Amniotic stem cell (primary cell): ENCODE measurements around the gene NEK6.

Source experiments
- DNase-seq: peaks from one replicate; lab custom pipeline; 2025; lab: John Stamatoyannopoulos, UW

Gene NEK6

GRCh38 chr9:124261736-124262648 lies 4.2 kb downstream of the NEK6 start:
- DNase-seq: no peak

DNA sequence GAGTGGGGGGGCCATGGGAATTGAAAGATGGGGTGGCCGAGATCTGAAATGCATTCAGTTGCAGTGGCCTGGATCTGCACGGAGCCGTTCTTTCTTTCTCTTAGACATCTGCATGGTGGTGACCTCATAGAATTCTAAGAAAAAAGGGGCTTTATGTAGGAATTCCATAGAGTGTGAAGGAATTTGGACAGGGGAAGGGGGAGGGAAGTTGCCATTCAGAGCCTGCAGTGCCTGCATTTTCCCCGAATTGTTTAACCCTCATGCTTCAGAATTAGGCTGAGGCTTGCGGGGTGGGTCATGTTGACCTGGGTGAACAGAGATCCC lies 4.9 kb downstream of the NEK6 start:
- peak; percentile 61 for DNase-seq

GRCh38 chr9:124263213-124263612 lies 5.5 kb downstream of the NEK6 start:
- no peak for DNase-seq

DNA sequence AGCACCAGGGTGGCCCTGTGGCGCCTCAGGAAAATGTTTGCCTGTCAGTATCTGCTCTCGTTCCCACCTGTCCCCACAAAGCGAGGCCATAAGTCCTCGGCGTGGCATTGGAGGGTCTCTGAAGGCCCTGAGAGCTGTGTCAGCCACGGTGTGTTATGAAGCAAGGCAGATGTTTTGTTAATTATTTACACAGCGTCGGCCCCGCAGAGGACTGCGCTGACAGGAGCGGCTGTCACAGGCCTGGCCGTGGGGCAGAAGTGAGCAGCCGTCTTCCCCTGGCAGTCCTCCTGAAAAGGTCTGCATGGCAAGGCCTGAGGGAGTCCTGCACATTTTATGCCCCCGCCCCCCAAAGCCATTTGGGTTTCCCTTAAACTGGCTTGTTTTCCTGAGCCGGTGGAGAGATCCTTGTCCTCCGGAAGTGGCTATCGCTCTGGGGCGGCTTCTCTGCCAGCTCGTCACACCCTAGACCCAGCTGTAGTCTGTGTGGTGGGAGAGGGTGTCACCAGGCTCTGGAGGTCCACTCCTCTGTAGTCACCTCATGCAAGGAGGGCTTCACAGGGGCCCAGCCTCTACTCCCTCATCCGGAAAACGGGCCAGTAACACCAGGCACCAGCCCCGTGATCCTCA lies 6.2 kb downstream of the NEK6 start:
- DNase-seq: no peak

- no peak for DNase-seq
Measured at GRCh38 chr9:124264823-124265233, 7.1 kb downstream of the NEK6 start.

DNA sequence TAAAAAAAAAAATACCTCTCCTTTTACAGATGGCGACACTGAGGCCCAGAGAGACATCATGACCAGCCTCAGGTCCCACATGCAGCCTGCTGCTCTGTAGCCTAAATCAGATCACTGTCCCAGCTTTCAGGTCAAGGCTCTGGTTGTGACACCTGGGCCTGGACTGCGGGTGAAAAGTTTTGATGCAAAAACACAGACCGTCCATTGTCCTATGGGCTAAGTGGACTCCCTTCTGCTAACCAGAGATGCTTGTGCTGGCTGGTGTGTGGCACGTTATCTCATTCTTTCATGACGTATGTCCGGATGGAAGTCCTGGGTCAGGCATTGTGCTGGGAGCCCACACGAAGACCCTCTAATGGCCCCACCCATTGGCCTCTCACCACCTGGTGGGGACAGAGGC lies 7.8 kb downstream of the NEK6 start:
- no peak for DNase-seq

- DNase-seq: no peak
Measured at GRCh38 chr9:124266139-124266825, 8.5 kb downstream of the NEK6 start.

DNA sequence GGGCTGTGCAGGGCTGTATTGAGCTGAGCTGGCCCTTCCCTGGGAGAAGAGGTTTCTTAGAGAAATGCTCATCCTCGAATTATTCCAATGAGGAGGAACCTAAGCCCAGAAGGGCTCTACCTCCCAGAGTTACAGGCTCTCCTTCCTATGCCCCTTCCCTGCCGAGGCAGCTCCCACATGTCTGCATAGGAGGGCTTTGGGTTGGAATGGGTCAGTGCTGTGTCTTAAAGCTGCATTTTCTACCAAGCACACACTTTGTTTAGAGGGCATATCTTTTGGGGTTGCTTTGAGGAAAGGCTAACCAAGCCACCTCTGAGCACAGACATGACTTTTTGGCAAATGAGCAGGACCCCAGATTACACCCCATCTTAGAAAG lies 9.1 kb downstream of the NEK6 start:
- DNase-seq: no peak

GRCh38 chr9:124267271-124267807 lies 9.6 kb downstream of the NEK6 start:
- DNase-seq: peak; percentile 40

GRCh38 chr9:124268248-124268647 lies 10.5 kb downstream of the NEK6 start:
- DNase-seq: no peak

- no peak for DNase-seq
Measured at GRCh38 chr9:124268661-124269060, 10.9 kb downstream of the NEK6 start.

GRCh38 chr9:124269556-124269955 lies 11.8 kb downstream of the NEK6 start:
- DNase-seq: no peak

DNA sequence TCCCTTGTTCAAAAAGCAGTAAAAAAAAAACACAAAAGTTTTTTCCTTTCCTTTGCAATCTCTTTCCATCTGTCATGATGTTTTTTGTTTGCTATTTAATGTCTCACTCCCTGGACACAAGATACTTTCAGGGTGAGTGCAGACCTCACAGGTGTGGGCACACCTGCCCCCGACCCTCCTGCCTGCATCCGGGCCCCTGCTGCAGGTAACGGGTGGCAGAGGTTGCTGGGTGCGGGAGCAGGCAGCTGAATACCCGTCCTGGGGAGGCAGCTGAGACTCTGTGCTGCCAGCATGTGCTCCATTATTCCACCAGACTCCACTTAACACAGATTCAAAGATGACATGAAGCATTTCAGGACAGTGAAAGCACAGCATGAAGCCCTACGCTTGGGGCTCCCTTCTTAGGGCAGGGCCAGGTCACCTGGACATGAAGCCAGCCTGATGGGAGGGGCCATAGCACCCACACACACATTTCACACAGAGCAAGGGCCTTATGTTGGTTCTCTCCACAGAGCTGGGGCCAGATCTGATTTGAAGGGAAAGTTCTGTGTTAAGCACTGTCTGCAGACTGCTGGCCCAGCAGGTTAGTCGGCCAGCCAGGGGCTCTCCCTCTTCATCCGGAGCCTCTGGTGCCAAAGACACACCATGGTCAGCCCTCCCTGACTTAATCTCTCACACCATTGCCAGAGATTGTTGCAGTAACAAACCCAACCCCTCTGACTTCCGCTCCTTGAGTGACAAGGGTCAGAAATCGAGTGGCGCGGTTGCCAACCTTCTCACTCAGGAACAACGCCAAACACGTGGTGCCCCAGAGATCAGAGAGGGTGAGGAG lies 13.0 kb downstream of the NEK6 start:
- no peak for DNase-seq

DNA sequence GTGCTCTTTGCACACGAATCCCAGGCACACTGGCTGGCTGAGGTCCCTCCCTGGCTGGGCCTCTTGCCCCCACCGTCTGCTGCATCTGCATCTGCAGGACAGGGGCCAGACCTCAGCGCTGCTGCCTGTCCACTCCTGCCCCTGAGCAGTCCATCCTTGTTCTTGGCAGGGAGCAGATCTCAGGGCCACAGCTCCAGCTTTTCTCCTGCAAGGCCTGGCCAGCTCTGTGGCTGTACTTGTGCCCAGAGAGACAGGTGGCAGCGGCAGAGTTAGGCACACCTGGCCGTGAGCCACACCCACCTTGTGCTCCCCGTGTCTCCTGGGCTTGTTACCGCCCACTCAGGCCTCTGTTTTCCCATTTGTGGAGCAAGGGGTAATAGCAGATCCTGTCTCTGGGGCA lies 13.9 kb downstream of the NEK6 start:
- DNase-seq: no peak

GRCh38 chr9:124272118-124272517 lies 14.4 kb downstream of the NEK6 start:
- no peak for DNase-seq

- no peak for DNase-seq
Measured at GRCh38 chr9:124272979-124273378, 15.2 kb downstream of the NEK6 start.

DNA sequence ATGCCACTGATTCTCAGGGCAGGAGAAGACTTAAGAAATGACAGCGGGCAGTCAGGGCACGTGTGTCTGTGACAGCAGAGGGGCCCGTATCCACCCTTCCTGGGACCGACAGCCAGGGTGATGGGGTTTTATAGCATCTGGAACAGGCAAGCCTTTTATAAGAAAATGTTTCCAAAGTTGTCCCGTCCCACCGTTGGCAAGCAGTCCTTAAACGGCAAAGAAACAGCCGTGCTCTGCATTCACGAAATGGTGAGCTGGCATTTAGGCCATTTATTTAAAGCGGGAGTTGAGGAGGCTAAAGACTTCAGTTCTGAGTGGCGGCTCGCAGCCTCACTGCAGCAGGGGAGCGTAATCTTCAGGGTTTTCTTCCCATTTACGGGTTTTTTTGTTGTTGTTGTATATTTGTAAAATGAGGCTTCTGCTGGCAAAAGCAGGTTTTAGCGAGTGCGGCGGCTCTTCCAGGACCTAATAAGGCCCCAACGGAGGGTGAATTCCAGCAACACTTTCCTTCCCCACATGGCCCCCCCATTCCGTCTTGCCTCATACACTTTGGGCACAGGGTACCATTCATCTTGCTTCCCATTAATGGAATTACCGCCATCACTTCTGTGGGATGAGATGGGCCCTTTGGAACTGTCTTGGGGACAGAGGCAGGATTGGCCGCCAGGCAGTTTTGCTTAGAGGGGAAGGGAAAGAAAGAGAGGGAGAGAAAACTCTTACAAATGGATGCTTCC lies 15.8 kb downstream of the NEK6 start:
- no peak for DNase-seq

- DNase-seq: no peak
Measured at GRCh38 chr9:124274226-124274625, 16.5 kb downstream of the NEK6 start.

DNA sequence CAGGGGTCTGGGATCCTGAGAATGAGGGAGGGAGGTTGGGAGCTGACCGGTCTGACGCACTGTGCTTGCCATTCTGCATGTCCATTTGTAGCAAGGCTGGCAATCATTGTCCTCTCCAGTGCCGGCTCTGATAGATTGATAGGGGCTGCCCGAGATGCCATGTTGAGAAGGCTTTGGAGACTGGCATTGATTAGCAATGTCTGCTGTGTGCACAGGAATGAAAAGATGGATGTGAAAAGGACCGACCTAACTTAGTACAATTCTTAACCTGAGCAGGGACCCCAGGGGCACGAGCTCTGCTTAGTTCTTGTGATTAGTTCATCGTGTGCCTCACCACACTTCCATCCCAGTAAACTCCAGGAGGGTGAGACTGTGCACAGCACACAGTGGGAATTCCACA lies 17.0 kb downstream of the NEK6 start:
- no peak for DNase-seq

- no peak for DNase-seq
Measured at GRCh38 chr9:124277420-124277819, 19.7 kb downstream of the NEK6 start.

- no peak for DNase-seq
Measured at GRCh38 chr9:124278054-124278540, 20.3 kb downstream of the NEK6 start.
